Astrocyte (in vitro differentiated cells and primary cell): ENCODE data around the gene STK32B. TPM values are rescaled to one million over a fixed set of nuclear protein-coding genes. Genes with fewer than 3 reads are reported as not detected.
"Not testable (repeated sequence)": the region's sequence is repeated elsewhere in the genome, so short reads cannot be mapped to it uniquely, and the experiment has no call there.

Experiments used
- DNase-seq: peaks from one replicate; pipeline ENCODE4 v3.0.0-alpha.2; 2010; ENCODE audit warnings: low read depth
- FAIRE-seq: peaks from 2 replicates; lab custom pipeline; 2011; peaks lifted over from hg19 to GRCh38; lab: Jason Lieb, UNC
- H2AFZ ChIP-seq: 2 replicates; pipeline ENCODE4 v1.6.0; 2012; ENCODE audit warnings: low read depth, low read length, inconsistent platforms
- H3K27ac ChIP-seq: 2 replicates; pipeline ENCODE4 v1.5.1; 2011; ENCODE audit warnings: low read depth, low read length, inconsistent platforms
- H3K27me3 ChIP-seq: 2 replicates; pipeline ENCODE4 v1.6.0; 2011; ENCODE audit warnings: low read length, inconsistent platforms; ENCODE audit not compliant: insufficient read depth
- H3K36me3 ChIP-seq: 2 replicates; pipeline ENCODE4 v1.5.1; 2011; ENCODE audit warnings: low read length, inconsistent platforms; ENCODE audit not compliant: insufficient read depth
- H3K4me1 ChIP-seq: 2 replicates; pipeline ENCODE4 v1.5.1; 2011; ENCODE audit warnings: low read length, inconsistent platforms; ENCODE audit not compliant: insufficient read depth
- H3K4me2 ChIP-seq: 2 replicates; pipeline ENCODE4 v1.6.0; 2012; ENCODE audit warnings: low read length, inconsistent platforms
- H3K4me3 ChIP-seq: 2 replicates; pipeline ENCODE4 v1.5.1; 2011; ENCODE audit warnings: low read depth, mild to moderate bottlenecking, low read length, inconsistent platforms; ENCODE audit not compliant: insufficient read depth
- H3K79me2 ChIP-seq: 2 replicates; pipeline ENCODE4 v1.6.0; 2012; ENCODE audit warnings: mild to moderate bottlenecking, low read length, inconsistent platforms; ENCODE audit not compliant: insufficient read depth
- H3K9ac ChIP-seq: 2 replicates; pipeline ENCODE4 v1.6.0; 2012; ENCODE audit warnings: mild to moderate bottlenecking, low read length, inconsistent platforms
- H3K9me3 ChIP-seq: 2 replicates; pipeline ENCODE4 v1.5.1; 2012; ENCODE audit warnings: low read depth, mild to moderate bottlenecking, low read length, inconsistent platforms; ENCODE audit not compliant: insufficient read depth
- H4K20me1 ChIP-seq: 2 replicates; pipeline ENCODE4 v1.6.0; 2012; ENCODE audit warnings: low read length, inconsistent platforms; ENCODE audit not compliant: insufficient read depth
- H3K27ac Mint-ChIP-seq: one replicate; pipeline ENCODE4 v1.8.0; 2021; ENCODE audit warnings: mild to moderate bottlenecking, mixed read lengths; ENCODE audit not compliant: unreplicated experiment
- H3K27me3 Mint-ChIP-seq: one replicate; pipeline ENCODE4 v1.8.0; 2021; ENCODE audit warnings: low read depth, mixed read lengths; ENCODE audit not compliant: unreplicated experiment
- H3K36me3 Mint-ChIP-seq: one replicate; pipeline ENCODE4 v1.8.0; 2021; ENCODE audit warnings: low read depth, mixed read lengths; ENCODE audit not compliant: unreplicated experiment
- H3K4me1 Mint-ChIP-seq: one replicate; pipeline ENCODE4 v1.8.0; 2021; ENCODE audit warnings: low read depth, mixed read lengths; ENCODE audit not compliant: unreplicated experiment
- H3K4me3 Mint-ChIP-seq: one replicate; pipeline ENCODE4 v1.8.0; 2021; ENCODE audit warnings: mild to moderate bottlenecking, moderate library complexity, mixed read lengths; ENCODE audit not compliant: unreplicated experiment
- H3K9me3 Mint-ChIP-seq: one replicate; pipeline ENCODE4 v1.8.0; 2021; ENCODE audit warnings: mild to moderate bottlenecking, mixed read lengths; ENCODE audit not compliant: unreplicated experiment
- CTCF ChIP-seq: IDR thresholded peaks from 2 replicates; pipeline ENCODE4 v1.5.1; 2011; ENCODE audit warnings: low read depth, mild to moderate bottlenecking, inconsistent platforms, low read length, moderate library complexity; ENCODE audit not compliant: insufficient read depth
- EZH2 ChIP-seq: IDR thresholded peaks from 2 replicates; pipeline ENCODE4 v1.6.1; 2012; ENCODE audit warnings: mild to moderate bottlenecking, low read length, inconsistent platforms; ENCODE audit not compliant: insufficient read depth
- total RNA-seq: library from RNA; stranded (reverse); gene quantifications from 2 replicates; pipeline ENCODE4 v1.2.1, GENCODE V29; 2021

STK32B gene
- total RNA-seq, 1 donor from 2014 or later, result 2.9 TPM

DNA sequence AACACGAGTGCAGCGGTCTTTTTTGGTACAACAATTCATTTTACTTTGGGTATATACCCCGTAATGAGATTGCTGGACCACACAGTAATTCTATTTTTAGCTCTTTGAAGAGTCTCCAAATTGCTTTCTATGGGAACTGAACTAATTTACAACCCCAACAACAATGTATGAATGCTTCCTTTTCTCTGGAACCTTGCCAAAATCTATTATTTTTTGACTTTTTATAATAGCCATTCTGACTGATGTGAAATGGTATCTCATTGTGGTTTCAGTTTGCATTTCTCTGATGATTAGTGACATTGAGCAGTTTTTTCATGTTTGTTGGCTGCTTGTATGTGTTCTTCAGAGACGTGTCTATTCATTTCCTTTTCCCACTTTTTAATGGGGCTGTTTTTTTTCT is 240.8 kb downstream of the STK32B start:
- no peak overlapping the region for H3K9ac ChIP-seq
- no peak overlapping the region for H3K4me3 ChIP-seq
- peaks cover 4% of the 10 kb centered on the region for H3K9me3 Mint-ChIP-seq
- FAIRE-seq (no peak), DNase-seq (no peak)
- no peaks in the 10 kb centered on the region for H3K79me2 ChIP-seq
- H3K27me3 ChIP-seq, result no peaks in the 10 kb centered on the region
- no peaks in the 10 kb centered on the region for H3K4me1 ChIP-seq
- H3K4me2 ChIP-seq, result no peak overlapping the region
- H3K27ac ChIP-seq, result no peak overlapping the region
- no peaks in the 10 kb centered on the region for H4K20me1 ChIP-seq
- H2AFZ ChIP-seq, result no peak overlapping the region
- H3K27me3 Mint-ChIP-seq, result peaks cover 4% of the 10 kb centered on the region
- no peaks in the 10 kb centered on the region for H3K36me3 Mint-ChIP-seq
- no peak overlapping the region for H3K27ac Mint-ChIP-seq
- H3K4me3 Mint-ChIP-seq, result no peak overlapping the region
- H3K4me1 Mint-ChIP-seq, result no peaks in the 10 kb centered on the region
- no peaks in the 10 kb centered on the region for H3K36me3 ChIP-seq
- no peaks in the 10 kb centered on the region for H3K9me3 ChIP-seq
- no peak for TF ChIP-seq CTCF
- no peak for TF ChIP-seq EZH2

DNA sequence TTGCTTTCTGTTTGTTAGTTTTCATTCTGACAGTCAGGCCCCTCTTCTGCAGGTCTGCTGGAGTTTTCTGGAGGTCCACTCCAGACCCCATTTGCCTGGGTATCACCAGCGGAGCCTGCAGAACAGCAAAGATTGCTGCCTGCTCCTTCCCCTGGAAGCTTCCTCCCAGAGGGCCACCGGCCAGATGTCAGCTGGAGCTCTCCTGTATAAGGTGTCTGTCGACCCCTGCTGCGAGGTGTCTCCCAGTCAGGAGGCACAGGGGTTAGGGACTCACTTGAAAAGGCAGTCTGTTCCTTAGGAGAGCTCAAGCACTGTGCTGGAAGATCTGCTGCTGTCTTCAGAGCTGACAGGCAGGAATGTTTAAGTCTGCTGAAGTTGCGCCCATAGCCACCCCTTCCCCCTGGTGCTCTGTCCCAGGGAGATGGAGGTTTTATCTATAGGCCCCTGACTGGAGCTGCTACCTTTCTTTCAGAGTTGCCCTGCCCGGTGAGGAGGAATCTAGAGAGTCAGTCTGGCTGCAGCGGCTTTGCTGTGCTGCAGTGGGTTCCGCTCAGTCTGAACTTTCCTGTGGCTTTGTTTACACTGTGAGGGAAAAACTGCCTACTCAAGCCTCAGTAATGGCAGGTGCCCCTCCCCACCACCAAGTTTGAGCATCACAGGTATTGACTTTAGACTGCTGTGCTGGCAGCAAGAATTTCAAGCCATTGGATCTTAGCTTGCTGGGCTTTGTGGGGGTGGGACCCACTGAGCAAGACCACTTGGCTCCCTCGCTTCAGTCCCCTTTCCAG is 246.9 kb downstream of the STK32B start:
- DNase-seq, H3K27ac Mint-ChIP-seq, FAIRE-seq, H3K9ac ChIP-seq, H3K4me2 ChIP-seq, H3K4me1 ChIP-seq, H3K9me3 Mint-ChIP-seq, H2AFZ ChIP-seq, H3K4me3 Mint-ChIP-seq, H3K36me3 ChIP-seq, H3K27me3 ChIP-seq, H3K27me3 Mint-ChIP-seq, H3K27ac ChIP-seq, H4K20me1 ChIP-seq, H3K4me3 ChIP-seq, H3K79me2 ChIP-seq, H3K4me1 Mint-ChIP-seq, H3K9me3 ChIP-seq, H3K36me3 Mint-ChIP-seq: not testable (repeated sequence)

- Mint-ChIP-seq H3K4me3 (no peak overlapping the region), H3K27ac (no peak overlapping the region), H3K4me1 (no peaks in the 10 kb centered on the region), H3K36me3 (no peaks in the 10 kb centered on the region), H3K27me3 (peaks cover 4% of the 10 kb centered on the region), H3K9me3 (peaks cover 4% of the 10 kb centered on the region)
- no peaks in the 10 kb centered on the region for H4K20me1 ChIP-seq
- DNase-seq, result no peak
- no peaks in the 10 kb centered on the region for H3K79me2 ChIP-seq
- no peak overlapping the region for H3K27ac ChIP-seq
- no peaks in the 10 kb centered on the region for H3K4me1 ChIP-seq
- H3K27me3 ChIP-seq, result no peaks in the 10 kb centered on the region
- TF ChIP-seq CTCF, result no peak
- no peak for TF ChIP-seq EZH2
- H3K9ac ChIP-seq, result no peak overlapping the region
- H3K9me3 ChIP-seq, result no peaks in the 10 kb centered on the region
- no peak overlapping the region for H3K4me2 ChIP-seq
- FAIRE-seq, result no peak
- no peaks in the 10 kb centered on the region for H3K36me3 ChIP-seq
- H3K4me3 ChIP-seq, result no peak overlapping the region
- H2AFZ ChIP-seq, result no peak overlapping the region
Observed at GRCh38 chr4:5300283-5300682, 249.0 kb downstream of the STK32B start.
